ENCODE data around the gene NDST1. TPM values are rescaled to one million over a fixed set of nuclear protein-coding genes. Genes with fewer than 3 reads are reported as not detected.

The NDST1 gene
- total RNA-seq, 1 experiment from 2014 or later, result 33.1 TPM

- ChIA-PET POLR2A (no interaction called here), CTCF (no interaction called here), RAD21 (ENCODE audit: low non-redundant PET in 1 of 2, low total read pairs in 2 of 2, uncharacterized antibody in 2 of 2, unreplicated experiment in 2 of 2) (no interaction called here)
- Histone ChIP-seq H3K4me2 (ENCODE audit: low read length) (peak overlapping the region; percentile 20; the same call in 1 of the 2 replicates), H4K20me1 (ENCODE audit: insufficient read depth) (no peaks in the 10 kb centered on the region), H3K27me3 (ENCODE audit: insufficient read depth, low read length) (no peaks in the 10 kb centered on the region), H3K27ac (ENCODE audit: low read depth, low read length) (no peak overlapping the region), H3K9me2 (ENCODE audit: insufficient read depth) (no peaks in the 10 kb centered on the region), H3K36me3 (ENCODE audit: control insufficient read depth in 1 of 2, insufficient read depth in 2 of 2, low read length in 2 of 2) (no peaks in the 10 kb centered on the region), H3K9ac (ENCODE audit: low read length) (no peak overlapping the region), H3K4me1 (ENCODE audit: control insufficient read depth in 1 of 2, insufficient read depth in 2 of 2, low read length in 2 of 2) (peaks cover 5 to 8% of the 10 kb centered on the region in 2 experiments), H2AFZ (ENCODE audit: low read depth, low read length, poor library complexity, severe bottlenecking) (no peak overlapping the region), H3K4me3 (replicated peaks in 1 of 2; ENCODE audit: low read depth in 1 of 2, low read length in 2 of 2) (no peak overlapping the region), H3K9me3 (ENCODE audit: control insufficient read depth in 1 of 2, insufficient read depth in 1 of 2, low read depth in 1 of 2, low read length in 2 of 2) (no peaks in the 10 kb centered on the region), H3K79me2 (ENCODE audit: insufficient read depth, low read length) (no peaks in the 10 kb centered on the region)
- DNase-seq (ENCODE audit: low read depth, low spot score) (no peak), ATAC-seq (peak; percentile 63)
- TF ChIP-seq EZH2phosphoT487 (IDR thresholded peaks at IDR 0.05; ENCODE audit: borderline replicate concordance) (no peak), SP1 (IDR thresholded peaks at IDR 0.05; ENCODE audit: low read depth) (no peak), ZBTB33 (IDR thresholded peaks at IDR 0.05; ENCODE audit: extremely low read depth, insufficient replicate concordance, low read length) (no peak), EGR1 (IDR thresholded peaks at IDR 0.05; ENCODE audit: low read depth) (no peak), CTCF (IDR thresholded peaks at IDR 0.05 in 2 of 3, conservative IDR thresholded peaks at IDR 0.05 in 1 of 3; ENCODE audit: borderline replicate concordance in 1 of 3, insufficient read depth in 1 of 3, low read depth in 2 of 3, low read length in 2 of 3) (no peak), REST (IDR thresholded peaks at IDR 0.05; ENCODE audit: low read depth) (no peak), ATF3 (IDR thresholded peaks at IDR 0.05) (no peak), SIN3A (IDR thresholded peaks at IDR 0.05; ENCODE audit: low read depth) (no peak), EZH2 (IDR thresholded peaks at IDR 0.05) (no peak), ELF1 (IDR thresholded peaks at IDR 0.05; ENCODE audit: borderline replicate concordance, low read depth) (no peak), ZFX (IDR thresholded peaks at IDR 0.05) (no peak), YY1 (IDR thresholded peaks at IDR 0.05; ENCODE audit: extremely low read depth, insufficient replicate concordance, low read depth, low read length) (no peak), POLR2AphosphoS5 (IDR thresholded peaks at IDR 0.05; ENCODE audit: low read depth, low read length) (no peak), ZNF274 (IDR thresholded peaks at IDR 0.05; ENCODE audit: low read depth, low read length) (no peak), CBX3 (IDR thresholded peaks at IDR 0.05; ENCODE audit: low read depth) (no peak), TCF7L2 (IDR thresholded peaks at IDR 0.05; ENCODE audit: borderline replicate concordance, extremely low read depth, insufficient read depth, insufficient read length) (no peak), SRF (IDR thresholded peaks at IDR 0.05; ENCODE audit: low read depth) (no peak), JUND (IDR thresholded peaks at IDR 0.05) (no peak), FOSL1 (IDR thresholded peaks at IDR 0.05; ENCODE audit: low read depth) (no peak)
- intact Hi-C loops (cut with micrococcal nuclease), result no loop called here
- BruUV-seq (replicated peaks), result no TSS peak
Observed at GRCh38 chr5:150593593-150593992, 85.7 kb downstream of the NDST1 start.
